NCI-H1048 (cell line): ENCODE measurements around the gene C3orf20.
"Not testable (repeated sequence)": the region's sequence is repeated elsewhere in the genome, so short reads cannot be mapped to it uniquely, and the experiment has no call there.

Source experiments
- DNase-seq: peaks from one replicate; lab custom pipeline; 2025; lab: John Stamatoyannopoulos, UW

C3orf20 gene

GRCh38 chr3:14798231-14798630 lies 123.3 kb downstream of the C3orf20 start:
- no peak for DNase-seq

DNA sequence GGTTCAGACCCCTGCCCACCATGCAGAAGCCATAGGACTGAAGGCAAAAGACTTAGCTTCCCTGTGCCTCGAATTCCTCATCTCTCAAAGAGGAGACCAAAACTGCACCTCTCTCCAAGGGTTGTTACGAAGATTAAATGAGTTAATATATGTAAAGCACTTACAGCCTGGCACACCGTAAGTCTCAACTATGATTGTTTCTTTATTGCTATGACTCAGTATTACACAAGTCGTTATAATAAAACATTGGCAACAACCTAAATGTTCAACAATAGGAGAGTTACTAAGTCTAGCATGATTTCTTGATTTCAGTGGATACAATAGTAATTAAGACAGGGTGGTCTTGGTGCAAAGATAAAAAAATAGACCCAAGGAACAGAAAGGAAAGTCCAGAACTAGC lies 124.2 kb downstream of the C3orf20 start:
- DNase-seq, result no peak

GRCh38 chr3:14801031-14801430 lies 126.1 kb downstream of the C3orf20 start:
- DNase-seq, result no peak

DNA sequence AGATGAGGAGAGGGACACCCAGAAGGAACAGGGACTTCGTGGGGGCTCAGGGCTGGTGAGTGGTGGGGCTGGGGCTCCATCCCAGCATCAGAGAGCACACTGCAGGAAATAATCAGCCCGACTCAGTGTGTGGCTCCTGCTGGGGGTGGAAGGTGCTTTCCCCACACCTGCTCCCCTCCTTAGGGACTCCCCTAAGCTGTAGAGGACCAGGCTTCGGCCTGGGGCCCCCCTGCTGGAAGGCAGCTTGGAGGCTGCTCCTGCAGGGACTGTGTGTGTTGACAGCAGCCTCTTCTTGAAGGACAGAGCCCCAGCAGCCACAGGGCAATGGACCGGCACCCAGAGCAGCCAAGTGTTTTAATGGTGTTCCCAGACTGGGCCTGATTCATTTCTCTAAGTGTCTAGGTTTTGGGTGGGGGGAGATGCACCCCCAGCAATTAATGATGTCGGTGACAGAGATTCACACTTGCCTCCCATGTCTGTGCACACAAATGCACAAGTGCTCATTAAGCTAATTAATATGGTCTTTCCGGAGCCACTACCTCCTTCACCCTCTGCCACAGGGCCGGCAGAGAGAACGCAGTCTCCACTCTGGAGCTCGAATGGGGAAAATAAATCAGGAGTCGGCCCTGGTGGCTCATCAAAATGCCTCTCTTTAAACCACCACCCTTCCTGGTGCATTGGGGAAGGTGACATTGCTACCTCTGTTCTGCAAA lies 126.9 kb downstream of the C3orf20 start:
- no peak for DNase-seq

GRCh38 chr3:14802381-14802731 lies 127.4 kb downstream of the C3orf20 start:
- no peak for DNase-seq

- DNase-seq, result no peak
Measured at GRCh38 chr3:14803101-14803980, 128.4 kb downstream of the C3orf20 start.

- DNase-seq, result no peak
Measured at GRCh38 chr3:14803981-14804834, 129.3 kb downstream of the C3orf20 start.

- DNase-seq, result no peak
Measured at GRCh38 chr3:14804835-14805780, 130.2 kb downstream of the C3orf20 start.

DNA sequence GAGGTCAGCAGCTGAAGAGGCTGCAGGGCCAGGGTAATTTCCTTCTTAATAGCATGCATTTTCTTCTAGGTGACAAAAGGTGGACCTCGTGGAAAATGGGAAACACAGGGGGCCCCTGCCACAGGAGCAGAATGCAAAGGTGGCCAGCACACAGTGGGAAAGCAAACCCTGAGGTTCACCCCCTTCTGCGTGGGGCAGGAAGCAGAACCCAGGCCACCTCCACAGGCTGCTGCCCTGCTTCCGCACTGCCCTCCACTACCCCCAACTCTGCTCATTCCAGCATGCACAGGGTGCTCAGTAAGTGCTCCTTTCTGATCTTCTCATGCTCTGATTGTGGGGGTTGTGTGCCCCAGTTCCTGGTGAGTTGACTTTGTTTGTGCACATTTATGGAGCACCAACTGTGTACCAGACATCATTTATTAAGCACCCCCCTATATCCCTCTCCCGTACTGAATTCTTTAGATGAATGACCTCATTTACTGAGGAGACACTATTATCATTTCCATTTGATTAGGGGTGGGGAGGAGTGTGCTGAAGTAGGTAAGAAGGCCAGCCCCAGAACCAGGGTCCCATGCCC lies 131.1 kb downstream of the C3orf20 start:
- no peak for DNase-seq

DNA sequence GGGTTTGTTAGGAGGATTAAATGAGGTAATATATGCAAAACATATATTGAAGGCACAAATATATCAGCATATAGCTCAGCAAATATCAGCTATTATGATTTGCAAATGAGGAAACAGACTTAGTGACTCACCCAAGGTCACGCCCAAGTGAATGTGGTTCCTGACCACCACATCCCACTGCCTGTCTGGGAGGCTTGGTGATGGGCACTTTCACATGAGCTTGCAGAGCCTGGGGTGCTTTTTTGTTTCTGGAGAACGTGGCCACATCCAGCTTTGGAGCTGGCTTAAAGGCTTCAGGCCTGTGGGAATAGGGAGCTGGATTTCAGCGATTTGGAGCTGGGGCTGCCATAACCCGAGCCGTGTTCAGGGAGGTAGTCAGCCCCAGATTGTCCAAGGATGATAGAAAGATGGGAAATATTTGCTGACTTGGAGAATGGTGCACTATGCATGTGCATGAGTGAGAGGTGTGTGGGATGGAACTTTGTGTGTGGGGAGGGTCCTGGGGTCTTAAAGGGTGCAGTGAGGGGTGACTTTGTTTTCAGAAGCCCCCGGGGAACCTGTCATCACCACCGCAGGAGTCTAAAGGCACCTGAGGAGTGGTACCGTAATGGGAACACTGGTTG lies 131.8 kb downstream of the C3orf20 start:
- no peak for DNase-seq

GRCh38 chr3:14808025-14808424 lies 133.1 kb downstream of the C3orf20 start:
- no peak for DNase-seq

DNA sequence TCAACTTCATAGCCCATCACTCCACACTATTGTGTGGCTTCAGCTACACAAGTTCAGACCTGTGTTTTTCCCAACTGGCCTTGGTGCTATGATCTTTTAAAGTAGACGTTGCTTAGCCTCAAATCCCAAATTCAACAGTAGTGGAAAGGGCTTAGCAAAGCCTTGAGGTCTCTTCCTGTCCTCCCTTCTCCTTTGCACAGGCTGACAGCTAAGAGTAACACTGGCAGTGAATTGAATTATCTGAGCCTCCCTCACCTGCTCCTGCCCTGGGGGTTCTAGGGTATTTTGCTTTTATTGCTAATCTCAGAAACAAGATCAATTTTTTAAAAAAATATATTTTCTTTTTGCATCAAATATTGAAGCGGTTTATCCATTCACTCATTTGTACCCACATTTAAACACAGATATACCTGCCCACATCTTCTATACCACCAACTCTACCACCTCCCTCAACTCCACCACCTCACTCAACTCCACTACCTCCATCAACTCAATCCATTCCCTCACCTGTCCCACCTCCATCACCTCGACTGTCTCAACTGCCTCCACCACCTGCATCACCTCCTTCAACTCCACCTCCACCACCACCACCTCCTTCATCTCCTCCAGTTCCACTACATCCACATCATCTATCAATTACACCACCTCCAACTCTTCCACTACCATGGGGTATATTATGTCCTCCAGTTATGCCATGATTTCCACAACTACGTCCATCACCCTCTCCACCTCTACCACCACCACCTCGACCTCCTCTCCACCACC lies 133.7 kb downstream of the C3orf20 start:
- DNase-seq, result no peak

DNA sequence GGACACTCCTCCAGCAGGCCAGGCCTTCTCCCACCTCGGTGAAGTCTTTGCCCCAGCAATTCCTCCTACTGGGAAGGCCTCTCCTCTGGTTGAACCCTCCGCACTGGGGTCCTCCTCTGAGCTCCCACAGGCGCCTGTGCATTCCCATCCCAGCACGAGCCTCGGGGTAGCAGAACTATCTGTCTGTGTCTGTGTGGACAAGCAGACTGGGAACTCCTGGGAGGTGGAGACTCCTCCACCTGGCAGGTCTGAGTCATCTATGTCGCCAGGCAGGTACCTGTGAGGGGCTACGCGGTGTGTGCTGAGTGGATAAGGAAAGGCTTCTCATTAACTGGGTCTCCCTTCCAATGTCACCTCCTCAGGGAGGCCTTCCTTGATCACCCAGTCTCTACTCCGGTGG lies 134.7 kb downstream of the C3orf20 start:
- not testable (repeated sequence) for DNase-seq

DNA sequence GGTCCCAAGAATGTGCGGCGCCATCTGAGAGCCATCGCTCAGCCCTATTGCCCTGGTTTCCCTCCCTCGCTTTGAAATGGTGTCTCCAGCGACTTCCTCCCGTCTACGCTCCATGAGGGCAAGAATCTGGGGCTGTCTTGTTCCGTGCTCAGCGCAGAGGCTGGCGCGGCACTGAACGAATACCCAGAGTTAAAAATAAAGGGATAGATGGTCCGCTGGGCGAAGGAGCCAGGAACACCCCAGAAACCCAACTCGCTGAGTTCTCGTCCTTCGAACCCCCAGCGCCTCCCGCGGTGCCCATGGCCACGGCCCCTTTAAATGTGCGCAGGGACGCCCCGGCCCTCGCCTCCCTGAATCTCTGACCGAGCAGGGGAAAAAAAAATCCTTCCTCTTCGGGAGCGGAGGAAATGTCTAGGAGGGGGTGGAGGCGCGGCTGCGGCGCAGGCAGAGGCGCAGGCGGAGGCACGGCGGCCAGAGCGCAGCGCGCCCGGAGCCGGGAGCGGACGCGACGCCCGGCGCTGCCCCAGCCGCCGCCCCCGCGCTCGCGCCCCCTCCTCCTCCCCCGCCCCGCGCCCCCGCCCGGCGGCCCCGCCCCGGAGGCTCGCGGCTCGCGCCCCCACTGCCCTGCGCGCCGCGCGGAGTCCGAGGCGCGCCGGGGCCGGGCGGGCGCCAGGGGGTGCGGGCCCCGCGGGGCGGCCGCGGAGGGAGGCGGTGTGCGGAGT lies 135.3 kb downstream of the C3orf20 start:
- no peak for DNase-seq

- DNase-seq, result no peak
Measured at GRCh38 chr3:14810801-14811661, 136.1 kb downstream of the C3orf20 start.

GRCh38 chr3:14811684-14812083 lies 136.7 kb downstream of the C3orf20 start:
- no peak for DNase-seq

GRCh38 chr3:14812196-14812790 lies 137.4 kb downstream of the C3orf20 start:
- DNase-seq, result no peak

- no peak for DNase-seq
Measured at GRCh38 chr3:14814411-14814871, 139.5 kb downstream of the C3orf20 start.
